DMS53 treated with DMSO at 0.1 percent for 48 hours (cell line): ENCODE measurements around the gene TFDP1.

Experiments
- DNase-seq: peaks from one replicate; lab custom pipeline; 2025; ENCODE audit not compliant: unreplicated experiment; lab: John Stamatoyannopoulos, UW

Gene TFDP1

GRCh38 chr13:113584205-113584869, at the start of gene TFDP1:
Gene TFDP1 (plus strand): TSS chr13:113584753. CDS start chr13:113585838, 1,085 bp downstream.
- no peak for DNase-seq

GRCh38 chr13:113535381-113535781, 49.2 kb upstream of the TFDP1 start:
- DNase-seq = no peak

GRCh38 chr13:113536461-113537110, 48.0 kb upstream of the TFDP1 start:
- DNase-seq = no peak

- no peak for DNase-seq
Observed at GRCh38 chr13:113537205-113537604, 47.3 kb upstream of the TFDP1 start.

GRCh38 chr13:113537909-113538688, 46.5 kb upstream of the TFDP1 start:
- DNase-seq = no peak

- no peak for DNase-seq
Observed at GRCh38 chr13:113538689-113539058, 45.9 kb upstream of the TFDP1 start.

GRCh38 chr13:113539176-113539575, 45.4 kb upstream of the TFDP1 start:
- DNase-seq = no peak

- DNase-seq = no peak
Observed at GRCh38 chr13:113539822-113540221, 44.7 kb upstream of the TFDP1 start.

GRCh38 chr13:113540523-113540922, 44.0 kb upstream of the TFDP1 start:
- no peak for DNase-seq

- DNase-seq = no peak
Observed at GRCh38 chr13:113542751-113543424, 41.7 kb upstream of the TFDP1 start.

GRCh38 chr13:113544071-113544891, 40.3 kb upstream of the TFDP1 start:
- DNase-seq = no peak

GRCh38 chr13:113544896-113545295, 39.7 kb upstream of the TFDP1 start:
- DNase-seq = no peak

- DNase-seq = no peak
Observed at GRCh38 chr13:113545455-113545930, 39.1 kb upstream of the TFDP1 start.

GRCh38 chr13:113545931-113546516, 38.5 kb upstream of the TFDP1 start:
- DNase-seq = no peak

GRCh38 chr13:113546571-113547237, 37.8 kb upstream of the TFDP1 start:
- no peak for DNase-seq

GRCh38 chr13:113547238-113547971, 37.1 kb upstream of the TFDP1 start:
- no peak for DNase-seq

GRCh38 chr13:113548171-113548641, 36.3 kb upstream of the TFDP1 start:
- no peak for DNase-seq

- DNase-seq = no peak
Observed at GRCh38 chr13:113548778-113549621, 35.6 kb upstream of the TFDP1 start.
